Measurements from ENCODE around the gene IGFBP3. TPM values are rescaled to one million over a fixed set of nuclear protein-coding genes. Genes with fewer than 3 reads are reported as not detected.
A peak's percentile ranks its signal among the peaks of the same experiment; 100 is the strongest.

The IGFBP3 gene
- total RNA-seq, 4 donors from 2014 or later, result 60.6 to 187 (median 104) TPM

DNA sequence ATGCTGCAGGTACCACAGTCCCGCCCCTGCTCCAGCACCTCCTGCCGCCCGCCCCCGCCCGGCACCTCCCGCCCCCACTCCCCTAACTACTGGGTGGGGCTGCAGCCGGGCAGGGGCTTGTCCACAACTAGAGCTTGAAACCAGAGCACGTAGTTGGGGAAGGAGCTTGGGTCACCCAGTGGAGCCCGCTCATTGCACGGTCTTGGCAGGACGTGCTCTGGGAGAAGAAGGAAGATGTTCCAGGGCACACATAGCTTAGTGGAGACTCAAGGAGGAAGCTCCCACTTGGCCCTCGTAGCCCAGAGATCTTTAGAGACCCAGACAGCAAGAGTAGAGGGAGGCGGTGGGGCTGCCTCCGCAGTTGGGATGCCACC, 32.1 kb downstream of the IGFBP3 start:
- Histone ChIP-seq H3K27ac (replicated peaks in 1 of 4) (no peak overlapping the region), H3K9me3 (no peaks in the 10 kb centered on the region), H3K4me3 (peak overlapping the region; percentile 16 to 37 (median 28)), H3K4me1 (peaks cover 8 to 11% (median 11%) of the 10 kb centered on the region in 4 donors), H3K27me3 (peaks cover 0 to 77% (median 17%) of the 10 kb centered on the region in 4 donors), H3K36me3 (no peaks in the 10 kb centered on the region)
- intact Hi-C loops (cut with DNase I), result no loop called here
- WGBS, result 32% methylated on average over 6 of the region's 14 CpGs
- peak; percentile 80 for DNase-seq (ENCODE audit: extremely low spot score)
- TF ChIP-seq, protein P1, sequence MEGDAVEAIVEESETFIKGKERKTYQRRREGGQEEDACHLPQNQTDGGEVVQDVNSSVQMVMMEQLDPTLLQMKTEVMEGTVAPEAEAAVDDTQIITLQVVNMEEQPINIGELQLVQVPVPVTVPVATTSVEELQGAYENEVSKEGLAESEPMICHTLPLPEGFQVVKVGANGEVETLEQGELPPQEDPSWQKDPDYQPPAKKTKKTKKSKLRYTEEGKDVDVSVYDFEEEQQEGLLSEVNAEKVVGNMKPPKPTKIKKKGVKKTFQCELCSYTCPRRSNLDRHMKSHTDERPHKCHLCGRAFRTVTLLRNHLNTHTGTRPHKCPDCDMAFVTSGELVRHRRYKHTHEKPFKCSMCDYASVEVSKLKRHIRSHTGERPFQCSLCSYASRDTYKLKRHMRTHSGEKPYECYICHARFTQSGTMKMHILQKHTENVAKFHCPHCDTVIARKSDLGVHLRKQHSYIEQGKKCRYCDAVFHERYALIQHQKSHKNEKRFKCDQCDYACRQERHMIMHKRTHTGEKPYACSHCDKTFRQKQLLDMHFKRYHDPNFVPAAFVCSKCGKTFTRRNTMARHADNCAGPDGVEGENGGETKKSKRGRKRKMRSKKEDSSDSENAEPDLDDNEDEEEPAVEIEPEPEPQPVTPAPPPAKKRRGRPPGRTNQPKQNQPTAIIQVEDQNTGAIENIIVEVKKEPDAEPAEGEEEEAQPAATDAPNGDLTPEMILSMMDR (IDR thresholded peaks at IDR 0.05), result no peak
- TF ChIP-seq POLR2AphosphoS5 (IDR thresholded peaks at IDR 0.05) (no peak), EP300 (IDR thresholded peaks at IDR 0.05) (no peak), POLR2A (IDR thresholded peaks at IDR 0.05; ENCODE audit: low read depth) (no peak)

DNA sequence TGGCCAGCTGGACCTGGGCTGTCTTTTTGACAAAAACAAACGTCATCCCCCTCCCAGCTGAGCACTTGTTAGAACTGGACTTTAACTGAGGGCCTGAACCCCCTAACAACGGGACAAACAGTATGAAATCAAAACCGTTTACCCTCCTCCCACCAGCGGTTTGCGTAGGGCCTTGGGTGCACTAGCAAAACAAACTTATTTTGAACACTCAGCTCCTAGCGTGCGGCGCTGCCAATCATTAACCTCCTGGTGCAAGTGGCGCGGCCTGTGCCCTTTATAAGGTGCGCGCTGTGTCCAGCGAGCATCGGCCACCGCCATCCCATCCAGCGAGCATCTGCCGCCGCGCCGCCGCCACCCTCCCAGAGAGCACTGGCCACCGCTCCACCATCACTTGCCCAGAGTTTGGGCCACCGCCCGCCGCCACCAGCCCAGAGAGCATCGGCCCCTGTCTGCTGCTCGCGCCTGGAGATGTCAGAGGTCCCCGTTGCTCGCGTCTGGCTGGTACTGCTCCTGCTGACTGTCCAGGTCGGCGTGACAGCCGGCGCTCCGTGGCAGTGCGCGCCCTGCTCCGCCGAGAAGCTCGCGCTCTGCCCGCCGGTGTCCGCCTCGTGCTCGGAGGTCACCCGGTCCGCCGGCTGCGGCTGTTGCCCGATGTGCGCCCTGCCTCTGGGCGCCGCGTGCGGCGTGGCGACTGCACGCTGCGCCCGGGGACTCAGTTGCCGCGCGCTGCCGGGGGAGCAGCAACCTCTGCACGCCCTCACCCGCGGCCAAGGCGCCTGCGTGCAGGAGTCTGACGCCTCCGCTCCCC, 32.7 kb downstream of the IGFBP3 start, which contains the start of gene IGFBP1:
IGFBP1 (plus strand) TSS at position 304 of the 808 bp plus-strand sequence; CDS start at position 469, 165 bp downstream.
- H3K27me3 ChIP-seq, result peaks cover 0 to 75% (median 17%) of the 10 kb centered on the region in 4 donors
- no peaks in the 10 kb centered on the region for H3K9me3 ChIP-seq
- WGBS, result 18% methylated on average over 19 of the region's 73 CpGs
- TF ChIP-seq EP300 (IDR thresholded peaks at IDR 0.05) (no peak), POLR2A (IDR thresholded peaks at IDR 0.05; ENCODE audit: low read depth) (no peak), POLR2AphosphoS5 (IDR thresholded peaks at IDR 0.05) (no peak)
- TF ChIP-seq, protein P1 (IDR thresholded peaks at IDR 0.05), result no peak
- H3K27ac ChIP-seq (replicated peaks in 1 of 4), result no peak within 1 kb of the TSS
- intact Hi-C loops (cut with DNase I), result no loop called here
- peak within 1 kb of the TSS; percentile 16 to 37 (median 28) for H3K4me3 ChIP-seq
- H3K4me1 ChIP-seq, result peaks cover 8 to 11% (median 11%) of the 10 kb centered on the region in 4 donors
- no peaks in the 10 kb centered on the region for H3K36me3 ChIP-seq
- DNase-seq (ENCODE audit: extremely low spot score), result peak; percentile 72

DNA sequence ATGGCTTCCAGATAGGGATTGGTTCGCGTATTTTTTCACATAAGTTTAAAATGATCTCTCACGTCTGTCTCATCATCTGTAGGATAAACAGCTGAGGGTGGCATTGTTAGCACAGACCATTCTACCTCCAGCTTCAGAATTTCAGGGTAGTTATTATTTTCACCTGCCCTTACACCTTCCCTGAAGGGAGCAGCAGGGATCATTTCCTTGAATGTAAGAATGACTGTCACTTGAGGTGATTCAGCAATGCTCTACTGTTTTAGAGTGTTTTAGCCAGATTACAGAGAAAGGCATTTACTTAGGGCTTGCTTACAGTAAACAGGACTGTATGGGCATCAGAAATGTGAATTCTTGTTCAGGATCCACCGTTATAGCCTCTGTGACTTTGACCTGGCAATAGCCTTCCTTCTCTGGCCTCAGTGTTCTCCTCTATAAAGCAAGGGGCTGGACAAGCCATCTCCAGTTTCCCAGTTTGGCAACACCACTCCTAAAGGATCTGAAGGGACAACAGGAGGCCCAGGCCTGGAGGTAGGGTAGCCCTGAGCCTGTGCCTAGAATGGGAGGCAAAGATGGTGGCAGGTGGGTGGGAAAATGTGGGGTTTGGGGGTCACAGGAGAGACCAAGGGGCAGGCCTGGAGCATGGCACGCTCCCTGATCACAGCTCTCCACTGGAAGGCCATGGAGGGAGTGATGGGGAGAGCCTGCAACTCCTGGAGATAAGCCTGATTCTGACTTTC, 34.0 kb downstream of the IGFBP3 start:
- H3K27ac ChIP-seq (replicated peaks in 1 of 4), result no peak overlapping the region
- no peak overlapping the region for H3K4me3 ChIP-seq
- H3K4me1 ChIP-seq, result peaks cover 8 to 11% (median 11%) of the 10 kb centered on the region in 4 donors
- H3K9me3 ChIP-seq, result no peaks in the 10 kb centered on the region
- no peak for TF ChIP-seq EP300 (IDR thresholded peaks at IDR 0.05)
- no peak for TF ChIP-seq POLR2AphosphoS5 (IDR thresholded peaks at IDR 0.05)
- H3K36me3 ChIP-seq, result no peaks in the 10 kb centered on the region
- peak; percentile 75 for DNase-seq (ENCODE audit: extremely low spot score)
- peaks cover 0 to 84% (median 17%) of the 10 kb centered on the region in 4 donors for H3K27me3 ChIP-seq
- intact Hi-C loops (cut with DNase I), result no loop called here
- 96% methylated on average over 5 of the region's 5 CpGs for WGBS

DNA sequence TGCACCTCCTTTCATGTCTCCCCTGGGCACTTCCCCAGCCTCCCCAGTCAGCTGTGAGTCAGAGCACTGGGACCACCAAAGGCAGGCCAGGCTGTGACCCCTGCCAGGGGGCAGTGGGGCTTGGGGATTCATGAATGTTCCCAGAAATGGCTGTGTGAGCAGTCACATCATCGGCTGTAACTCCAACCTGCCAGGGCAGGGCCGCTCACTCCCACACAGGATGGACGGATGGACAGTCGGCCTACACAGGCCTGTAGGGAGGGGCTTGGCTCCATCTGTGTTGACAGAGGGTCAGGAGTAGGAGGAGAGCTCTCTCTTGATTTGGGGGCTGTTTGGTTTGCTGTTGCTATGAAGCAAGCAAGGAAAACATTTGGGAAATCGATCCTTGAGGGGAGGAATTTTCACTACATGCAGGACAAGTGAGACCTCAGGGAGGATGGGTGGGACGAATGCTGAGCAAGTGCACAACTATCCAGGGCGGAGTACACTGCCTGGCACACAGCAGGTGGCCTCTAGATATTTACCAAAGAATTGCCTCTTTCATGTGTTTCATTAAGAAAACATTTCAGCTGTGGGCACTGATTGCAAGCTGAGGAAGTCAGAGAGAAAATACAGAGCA, 35.7 kb downstream of the IGFBP3 start:
- DNase-seq (ENCODE audit: extremely low spot score), result peak; percentile 83
- Histone ChIP-seq H3K36me3 (no peaks in the 10 kb centered on the region), H3K27ac (replicated peaks in 1 of 4) (no peak overlapping the region), H3K4me1 (peaks cover 8 to 11% (median 11%) of the 10 kb centered on the region in 4 donors), H3K27me3 (peaks cover 0 to 74% (median 16%) of the 10 kb centered on the region in 4 donors), H3K9me3 (no peaks in the 10 kb centered on the region), H3K4me3 (no peak overlapping the region)
- TF ChIP-seq, protein P1 (IDR thresholded peaks at IDR 0.05), result no peak
- TF ChIP-seq POLR2AphosphoS5 (IDR thresholded peaks at IDR 0.05), result no peak
- whole genome bisulfite sequencing, result 80% methylated on average over 7 of the region's 7 CpGs
- intact Hi-C loops (cut with DNase I), result no loop called here

DNA sequence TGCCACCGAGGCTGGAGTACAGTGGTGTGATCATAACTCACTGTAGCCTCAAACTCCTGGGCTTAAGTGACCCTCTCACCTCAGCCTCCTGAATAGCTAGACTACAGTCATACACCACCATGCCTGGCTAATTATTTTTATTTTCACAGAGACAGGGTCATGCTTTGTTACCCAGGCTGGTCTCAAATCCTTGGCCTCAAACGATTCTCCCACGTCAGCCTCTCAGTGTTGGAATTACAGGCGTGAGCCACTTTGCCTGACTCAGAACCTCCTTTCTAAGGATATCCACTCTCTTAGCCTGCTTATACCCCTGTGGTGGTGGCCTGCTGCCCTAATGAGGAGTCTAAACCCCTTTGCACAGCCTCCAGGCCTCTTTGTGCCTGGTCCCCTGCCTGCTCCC, 36.9 kb downstream of the IGFBP3 start:
- peak; percentile 45 for DNase-seq (ENCODE audit: extremely low spot score)
- Histone ChIP-seq H3K27ac (replicated peaks in 1 of 4) (no peak overlapping the region), H3K9me3 (peaks cover 0 to 5% (median 3%) of the 10 kb centered on the region in 4 donors), H3K36me3 (no peaks in the 10 kb centered on the region), H3K4me1 (peaks cover 8 to 11% (median 11%) of the 10 kb centered on the region in 4 donors), H3K27me3 (peaks cover 0 to 62% (median 13%) of the 10 kb centered on the region in 4 donors), H3K4me3 (no peak overlapping the region)
- 85% methylated on average over 4 of the region's 4 CpGs for WGBS
- intact Hi-C loops (cut with DNase I), result no loop called here
- no peak for TF ChIP-seq POLR2A (IDR thresholded peaks at IDR 0.05; ENCODE audit: low read depth)
- TF ChIP-seq, protein P1 (IDR thresholded peaks at IDR 0.05), result no peak
- no peak for TF ChIP-seq EP300 (IDR thresholded peaks at IDR 0.05)
- TF ChIP-seq POLR2AphosphoS5 (IDR thresholded peaks at IDR 0.05), result no peak

All from esophagus muscularis mucosa (tissue), 4 donors.